NT2/D1 (cell line): Measurements from ENCODE around the gene TBC1D5.

Source experiments
- DNase-seq: peaks from one replicate; pipeline ENCODE4 v3.0.0-alpha.2; 2011; ENCODE audit warnings: low read depth, low spot score
- H3K27me3 ChIP-seq: 2 replicates; pipeline ENCODE4 v1.6.0; 2011; ENCODE audit warnings: mild to moderate bottlenecking; ENCODE audit not compliant: insufficient read length, insufficient read depth
- H3K36me3 ChIP-seq: 2 replicates; pipeline ENCODE4 v1.6.1; 2011; ENCODE audit warnings: mild to moderate bottlenecking, low read length, mixed read lengths; ENCODE audit not compliant: insufficient read depth, insufficient read length
- H3K4me1 ChIP-seq: 2 replicates; pipeline ENCODE4 v1.5.1; 2011; ENCODE audit not compliant: insufficient read depth, insufficient read length
- H3K4me3 ChIP-seq: 2 replicates; pipeline ENCODE4 v1.5.1; 2011; ENCODE audit warnings: low read depth; ENCODE audit not compliant: insufficient read length
- H3K9ac ChIP-seq: 2 replicates; pipeline ENCODE4 v1.6.0; 2011; ENCODE audit warnings: low read depth; ENCODE audit not compliant: insufficient read length
- H3K9me3 ChIP-seq: 2 replicates; pipeline ENCODE4 v1.5.1; 2011; ENCODE audit warnings: mild to moderate bottlenecking, low read length; ENCODE audit not compliant: insufficient read depth
- SUZ12 ChIP-seq: IDR thresholded peaks from 2 replicates; pipeline ENCODE4 v1.6.1; 2011; ENCODE audit not compliant: insufficient read length, insufficient read depth; ENCODE audit errors: extremely low read depth
- YY1 ChIP-seq: IDR thresholded peaks from 2 replicates; pipeline ENCODE4 v1.6.1; 2011; ENCODE audit not compliant: insufficient read length, insufficient read depth
- ZNF274 ChIP-seq: IDR thresholded peaks from 2 replicates; pipeline ENCODE4 v1.6.1; 2011; ENCODE audit warnings: mild to moderate bottlenecking, low read depth, low read length

Gene TBC1D5

GRCh38 chr3:17590465-17590864, 152.0 kb downstream of the TBC1D5 start:
- no peaks in the 10 kb centered on the region for H3K36me3 ChIP-seq
- no peak overlapping the region for H3K9ac ChIP-seq
- DNase-seq, result no peak
- H3K9me3 ChIP-seq, result peaks cover 23% of the 10 kb centered on the region
- no peak overlapping the region for H3K4me3 ChIP-seq
- H3K27me3 ChIP-seq, result no peaks in the 10 kb centered on the region
- TF ChIP-seq ZNF274 (no peak), YY1 (no peak), SUZ12 (no peak)
- H3K4me1 ChIP-seq, result no peaks in the 10 kb centered on the region

GRCh38 chr3:17589888-17590287, 152.5 kb downstream of the TBC1D5 start:
- Histone ChIP-seq H3K36me3 (no peaks in the 10 kb centered on the region), H3K9me3 (peaks cover 23% of the 10 kb centered on the region), H3K4me1 (no peaks in the 10 kb centered on the region), H3K27me3 (no peaks in the 10 kb centered on the region), H3K9ac (no peak overlapping the region), H3K4me3 (no peak overlapping the region)
- DNase-seq, result no peak
- TF ChIP-seq SUZ12 (no peak), YY1 (no peak), ZNF274 (no peak)

- Histone ChIP-seq H3K9me3 (peaks cover 23% of the 10 kb centered on the region), H3K36me3 (no peaks in the 10 kb centered on the region), H3K9ac (no peak overlapping the region), H3K27me3 (no peaks in the 10 kb centered on the region), H3K4me1 (no peaks in the 10 kb centered on the region), H3K4me3 (no peak overlapping the region)
- TF ChIP-seq ZNF274, result no peak
- no peak for TF ChIP-seq YY1
- TF ChIP-seq SUZ12, result no peak
- DNase-seq, result no peak
Measured at GRCh38 chr3:17588422-17588821, 154.0 kb downstream of the TBC1D5 start.

- no peak overlapping the region for H3K9ac ChIP-seq
- H3K4me1 ChIP-seq, result no peaks in the 10 kb centered on the region
- TF ChIP-seq YY1, result no peak
- no peak for TF ChIP-seq SUZ12
- no peak for TF ChIP-seq ZNF274
- H3K27me3 ChIP-seq, result no peaks in the 10 kb centered on the region
- no peaks in the 10 kb centered on the region for H3K36me3 ChIP-seq
- DNase-seq, result no peak
- H3K4me3 ChIP-seq, result no peak overlapping the region
- peaks cover 15% of the 10 kb centered on the region for H3K9me3 ChIP-seq
Measured at GRCh38 chr3:17585394-17586325, 156.8 kb downstream of the TBC1D5 start.

- Histone ChIP-seq H3K4me3 (no peak overlapping the region), H3K9me3 (no peaks in the 10 kb centered on the region), H3K36me3 (no peaks in the 10 kb centered on the region), H3K27me3 (no peaks in the 10 kb centered on the region), H3K9ac (no peak overlapping the region), H3K4me1 (no peaks in the 10 kb centered on the region)
- DNase-seq, result no peak
- TF ChIP-seq YY1 (no peak), SUZ12 (no peak), ZNF274 (no peak)
Measured at GRCh38 chr3:17584066-17584465, 158.4 kb downstream of the TBC1D5 start.

GRCh38 chr3:17583530-17583929, 158.9 kb downstream of the TBC1D5 start:
- Histone ChIP-seq H3K9me3 (no peaks in the 10 kb centered on the region), H3K36me3 (no peaks in the 10 kb centered on the region), H3K4me1 (no peaks in the 10 kb centered on the region), H3K4me3 (no peak overlapping the region), H3K9ac (no peak overlapping the region), H3K27me3 (no peaks in the 10 kb centered on the region)
- no peak for DNase-seq
- TF ChIP-seq ZNF274 (no peak), YY1 (no peak), SUZ12 (no peak)

- TF ChIP-seq YY1 (no peak), SUZ12 (no peak), ZNF274 (no peak)
Measured at GRCh38 chr3:17581421-17582080, 160.9 kb downstream of the TBC1D5 start.

More at GRCh38 chr3:17581421-17582080, 160.9 kb downstream of the TBC1D5 start:
- Histone ChIP-seq H3K9me3 (no peaks in the 10 kb centered on the region), H3K9ac (no peak overlapping the region), H3K36me3 (no peaks in the 10 kb centered on the region), H3K4me3 (no peak overlapping the region), H3K4me1 (no peaks in the 10 kb centered on the region), H3K27me3 (no peaks in the 10 kb centered on the region)
- DNase-seq, result no peak
